Endometrial microvascular endothelial cells (primary cell): ENCODE measurements around the gene IL12RB1. TPM values are rescaled to one million over a fixed set of nuclear protein-coding genes. Genes with fewer than 3 reads are reported as not detected.

ENCODE experiments used
- in situ Hi-C: cut with HindIII; loops from 2 replicates; pipeline ENCODE4 v1.10.0; 2017; ENCODE audit warnings: low sequenced_read_pairs, low pct_unique_long_range_greater_than_20kb; ENCODE audit errors: inconsistent ontology term
- total RNA-seq: library from RNA; depleted of rRNA; stranded (reverse); fragments of >200 nt; gene quantifications from one replicate; pipeline ENCODE4 v1.2.3, GENCODE V29; 2015; ENCODE audit errors: inconsistent ontology term

The IL12RB1 gene
- 0.74 TPM for total RNA-seq

- in situ Hi-C loops, result no loop called here
Measured at GRCh38 chr19:18086590-18087138, at the start of gene IL12RB1. TSS of gene IL12RB1 (minus strand) at chr19:18086934. CDS start at chr19:18086823, 111 bp downstream.

- in situ Hi-C loops, result no loop called here
Measured at GRCh38 chr19:18135712-18136584, 49.2 kb upstream of the IL12RB1 start.

GRCh38 chr19:18131841-18132596 lies 45.3 kb upstream of the IL12RB1 start:
- in situ Hi-C loops, result no loop called here

GRCh38 chr19:18130523-18131242 lies 43.9 kb upstream of the IL12RB1 start:
- in situ Hi-C loops, result no loop called here

GRCh38 chr19:18128805-18129204 lies 42.1 kb upstream of the IL12RB1 start:
- in situ Hi-C loops, result no loop called here

GRCh38 chr19:18128044-18128443 lies 41.3 kb upstream of the IL12RB1 start:
- in situ Hi-C loops, result no loop called here

- in situ Hi-C loops, result no loop called here
Measured at GRCh38 chr19:18126097-18126496, 39.4 kb upstream of the IL12RB1 start.

GRCh38 chr19:18123819-18124218 lies 37.1 kb upstream of the IL12RB1 start:
- in situ Hi-C loops, result no loop called here

- in situ Hi-C loops, result no loop called here
Measured at GRCh38 chr19:18122860-18123795, 36.4 kb upstream of the IL12RB1 start.

- in situ Hi-C loops, result no loop called here
Measured at GRCh38 chr19:18122424-18122823, 35.7 kb upstream of the IL12RB1 start.

GRCh38 chr19:18121166-18121565 lies 34.4 kb upstream of the IL12RB1 start:
- in situ Hi-C loops, result no loop called here

- in situ Hi-C loops, result no loop called here
Measured at GRCh38 chr19:18120127-18120526, 33.4 kb upstream of the IL12RB1 start.

- in situ Hi-C loops, result no loop called here
Measured at GRCh38 chr19:18119717-18120105, 33.0 kb upstream of the IL12RB1 start.

- in situ Hi-C loops, result no loop called here
Measured at GRCh38 chr19:18119013-18119716, 32.4 kb upstream of the IL12RB1 start.

GRCh38 chr19:18118420-18119012 lies 31.8 kb upstream of the IL12RB1 start:
- in situ Hi-C loops, result no loop called here

GRCh38 chr19:18117692-18118378 lies 31.1 kb upstream of the IL12RB1 start:
- in situ Hi-C loops, result no loop called here

GRCh38 chr19:18117364-18117691 lies 30.6 kb upstream of the IL12RB1 start:
- in situ Hi-C loops, result no loop called here
